Immature natural killer cell (primary cell): Measurements from ENCODE around the gene DBF4. TPM values are rescaled to one million over a fixed set of nuclear protein-coding genes. Genes with fewer than 3 reads are reported as not detected.
A peak's percentile ranks its signal among the peaks of the same experiment; 100 is the strongest.
"Not testable (repeated sequence)": the region's sequence is repeated elsewhere in the genome, so short reads cannot be mapped to it uniquely, and the experiment has no call there.

Experiments used
- DNase-seq, 3 donors: peaks; one replicate each; pipeline ENCODE4 v3.0.0; 2022; ENCODE audit warnings: mixed read lengths in 1 of 3
- H3K27ac Mint-ChIP-seq, 6 donors: one replicate each; pipeline ENCODE4 v1.8.0; 2020; ENCODE audit warnings: mixed read lengths in 6 of 6, mild to moderate bottlenecking in 5 of 6, inconsistent platforms in 4 of 6, moderate library complexity in 3 of 6
- H3K27me3 Mint-ChIP-seq, 3 donors: one replicate each; pipeline ENCODE4 v1.8.0; 2020 to 2021; ENCODE audit warnings: low read depth in 3 of 3, mild to moderate bottlenecking in 3 of 3, mixed read lengths in 3 of 3, moderate library complexity in 3 of 3, inconsistent platforms in 1 of 3
- H3K36me3 Mint-ChIP-seq, 3 donors: one replicate each; pipeline ENCODE4 v1.8.0; 2020; ENCODE audit warnings: mixed read lengths in 3 of 3, inconsistent platforms in 2 of 3, mild to moderate bottlenecking in 2 of 3
- H3K4me1 Mint-ChIP-seq, 2 donors: one replicate each; pipeline ENCODE4 v1.8.0; 2020; ENCODE audit warnings: inconsistent platforms in 2 of 2, mild to moderate bottlenecking in 2 of 2, mixed read lengths in 2 of 2, moderate library complexity in 1 of 2
- H3K4me3 Mint-ChIP-seq, 5 donors: one replicate each; pipeline ENCODE4 v1.8.0; 2020; ENCODE audit warnings: mild to moderate bottlenecking in 5 of 5, mixed read lengths in 5 of 5, inconsistent platforms in 3 of 5, moderate library complexity in 3 of 5
- H3K9me3 Mint-ChIP-seq, 6 donors: one replicate each; pipeline ENCODE4 v1.8.0; 2020; ENCODE audit warnings: mild to moderate bottlenecking in 6 of 6, mixed read lengths in 6 of 6, inconsistent platforms in 4 of 6, moderate library complexity in 3 of 6
- polyA plus RNA-seq, 3 donors: library from polyadenylated mRNA; unstranded; fragments of 300-500 nt; fragmentation: Illumina TruSeq; gene quantifications; one replicate each; pipeline ENCODE4 v1.2.3, GENCODE V29; 2021

Gene DBF4, protein sequence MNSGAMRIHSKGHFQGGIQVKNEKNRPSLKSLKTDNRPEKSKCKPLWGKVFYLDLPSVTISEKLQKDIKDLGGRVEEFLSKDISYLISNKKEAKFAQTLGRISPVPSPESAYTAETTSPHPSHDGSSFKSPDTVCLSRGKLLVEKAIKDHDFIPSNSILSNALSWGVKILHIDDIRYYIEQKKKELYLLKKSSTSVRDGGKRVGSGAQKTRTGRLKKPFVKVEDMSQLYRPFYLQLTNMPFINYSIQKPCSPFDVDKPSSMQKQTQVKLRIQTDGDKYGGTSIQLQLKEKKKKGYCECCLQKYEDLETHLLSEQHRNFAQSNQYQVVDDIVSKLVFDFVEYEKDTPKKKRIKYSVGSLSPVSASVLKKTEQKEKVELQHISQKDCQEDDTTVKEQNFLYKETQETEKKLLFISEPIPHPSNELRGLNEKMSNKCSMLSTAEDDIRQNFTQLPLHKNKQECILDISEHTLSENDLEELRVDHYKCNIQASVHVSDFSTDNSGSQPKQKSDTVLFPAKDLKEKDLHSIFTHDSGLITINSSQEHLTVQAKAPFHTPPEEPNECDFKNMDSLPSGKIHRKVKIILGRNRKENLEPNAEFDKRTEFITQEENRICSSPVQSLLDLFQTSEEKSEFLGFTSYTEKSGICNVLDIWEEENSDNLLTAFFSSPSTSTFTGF
- polyA plus RNA-seq, result 10 to 100 TPM; 15.9 to 37.3 (median 23.4) TPM

DNA sequence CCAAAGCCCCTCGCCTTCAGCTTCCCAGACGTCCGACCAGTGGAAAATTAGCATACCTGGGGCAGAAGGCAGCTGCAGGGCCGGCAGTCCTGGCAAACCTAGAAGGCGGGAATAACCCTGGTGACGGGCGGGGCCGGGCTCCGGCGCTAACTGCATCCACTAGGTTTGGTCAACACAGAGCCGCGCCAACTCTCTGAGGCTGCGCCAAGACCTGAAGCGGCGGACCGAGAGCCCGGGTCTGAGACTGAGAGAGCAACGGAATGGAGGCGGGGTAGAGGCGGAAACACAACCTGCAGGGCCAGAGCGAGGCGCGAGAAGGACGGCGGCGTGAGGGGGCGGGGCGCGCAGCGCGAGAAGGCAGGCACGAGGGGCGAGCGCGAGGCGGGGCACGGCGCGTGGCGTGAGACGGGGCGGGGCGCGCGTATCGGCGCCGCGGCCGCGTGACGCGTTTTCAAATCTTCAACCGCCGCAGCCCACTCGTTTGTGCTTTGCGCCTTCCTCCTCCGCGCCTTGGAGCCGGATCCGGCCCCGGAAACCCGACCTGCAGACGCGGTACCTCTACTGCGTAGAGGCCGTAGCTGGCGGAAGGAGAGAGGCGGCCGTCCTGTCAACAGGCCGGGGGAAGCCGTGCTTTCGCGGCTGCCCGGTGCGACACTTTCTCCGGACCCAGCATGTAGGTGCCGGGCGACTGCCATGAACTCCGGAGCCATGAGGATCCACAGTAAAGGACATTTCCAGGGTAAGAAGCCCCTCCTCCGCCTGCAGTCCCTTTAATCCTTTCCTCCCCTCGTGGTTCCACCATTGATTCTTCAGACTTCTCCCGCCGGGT, at the start of gene DBF4, which contains the start of gene SLC25A40:
Gene DBF4 (plus strand): TSS at position 454 of the 829 bp plus-strand sequence. CDS start 240 bp downstream, at position 694.
Gene SLC25A40 (minus strand): TSS at position 321 of the 829 bp plus-strand sequence. CDS start 17,633 bp downstream, outside the sequence.
- H3K27me3 Mint-ChIP-seq, result peaks cover 0 to 13% (median 2%) of the 10 kb centered on the region in 3 donors
- H3K4me3 Mint-ChIP-seq, result peak within 1 kb of the TSS; percentile 92 to 97 (median 95)
- DNase-seq, result peak; percentile 97
- H3K4me1 Mint-ChIP-seq, result peaks cover 42 to 67% of the 10 kb centered on the region in 2 donors
- peaks cover under 1 to 20% (median 5%) of the 10 kb centered on the region in 3 donors for H3K36me3 Mint-ChIP-seq
- H3K9me3 Mint-ChIP-seq, result no peaks in the 10 kb centered on the region
- H3K27ac Mint-ChIP-seq, result peak within 1 kb of the TSS; percentile 94 to 99 (median 98)

DNA sequence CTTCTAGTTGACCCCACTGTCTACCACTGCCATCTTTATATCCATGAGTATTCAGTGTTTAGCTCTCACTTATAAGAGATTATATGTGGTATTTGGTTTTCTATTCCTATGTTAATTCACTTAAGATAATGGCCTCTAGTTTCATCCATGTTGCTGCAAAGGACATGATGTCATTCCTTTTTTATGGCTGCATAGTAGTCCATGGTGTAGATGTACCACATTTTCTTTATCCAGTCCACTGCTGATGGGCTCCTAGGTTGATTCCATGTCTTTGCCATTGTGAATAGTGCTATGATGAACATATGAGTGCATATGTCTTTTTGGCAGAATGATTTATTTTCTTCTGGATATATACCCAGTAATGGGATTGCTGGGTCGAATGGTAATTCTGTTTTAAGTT, 47.9 kb upstream of the DBF4 start:
- not testable (repeated sequence) for H3K27ac Mint-ChIP-seq, H3K27me3 Mint-ChIP-seq, H3K4me3 Mint-ChIP-seq, H3K36me3 Mint-ChIP-seq, DNase-seq
- peaks cover 1 to 22% of the 10 kb centered on the region in 2 donors for H3K4me1 Mint-ChIP-seq
- peaks cover 4 to 21% (median 10%) of the 10 kb centered on the region in 6 donors for H3K9me3 Mint-ChIP-seq

DNA sequence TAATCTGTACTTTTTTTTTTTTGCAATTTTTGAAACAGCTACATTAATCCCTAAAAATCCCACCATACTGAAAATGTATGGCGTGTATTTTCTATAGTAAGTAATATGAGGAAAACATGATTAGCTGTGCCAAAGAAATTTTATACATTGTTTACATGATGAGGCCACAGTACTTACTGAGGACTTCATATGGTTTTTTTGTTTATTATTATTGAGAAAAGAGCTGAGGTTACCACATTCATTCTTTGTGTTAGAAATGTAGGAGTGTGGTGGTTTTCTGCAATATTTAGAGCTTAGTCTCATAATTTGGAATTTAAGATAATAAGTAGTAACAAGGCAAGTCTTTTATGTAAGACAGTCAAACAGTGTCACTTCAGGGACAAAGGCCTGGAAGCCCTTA, 45.2 kb upstream of the DBF4 start:
- Mint-ChIP-seq H3K27ac (no peak overlapping the region), H3K4me3 (no peak overlapping the region), H3K36me3 (peaks cover 5 to 9% (median 8%) of the 10 kb centered on the region in 3 donors), H3K4me1 (peaks cover 0 to 5% of the 10 kb centered on the region in 2 donors), H3K9me3 (peaks cover 0 to 4% (median 0%) of the 10 kb centered on the region in 6 donors), H3K27me3 (no peaks in the 10 kb centered on the region)
- DNase-seq, result no peak

DNA sequence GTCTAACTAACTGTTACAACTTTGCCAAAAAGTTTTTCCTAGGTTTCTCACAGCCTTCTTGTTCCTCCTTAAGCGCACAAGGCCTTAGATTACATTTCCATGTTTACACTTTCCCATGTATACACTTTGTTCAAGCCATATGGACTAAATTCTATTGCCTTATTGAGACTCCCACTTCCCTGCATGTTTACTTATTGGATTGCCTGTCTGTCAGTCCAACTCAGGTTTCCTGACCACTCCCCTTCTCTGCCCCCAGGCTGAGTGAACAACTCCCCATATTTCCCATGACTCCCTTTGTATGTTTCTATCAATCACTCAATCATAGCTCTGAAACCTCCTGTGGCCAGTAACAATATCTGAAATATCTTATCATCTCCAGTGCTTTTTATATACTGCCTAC, 43.2 kb upstream of the DBF4 start:
- no peaks in the 10 kb centered on the region for H3K27me3 Mint-ChIP-seq
- no peak overlapping the region for H3K4me3 Mint-ChIP-seq
- H3K9me3 Mint-ChIP-seq, result no peaks in the 10 kb centered on the region
- DNase-seq, result no peak
- peaks cover 5 to 9% (median 6%) of the 10 kb centered on the region in 3 donors for H3K36me3 Mint-ChIP-seq
- H3K4me1 Mint-ChIP-seq, result no peaks in the 10 kb centered on the region
- H3K27ac Mint-ChIP-seq, result no peak overlapping the region

DNA sequence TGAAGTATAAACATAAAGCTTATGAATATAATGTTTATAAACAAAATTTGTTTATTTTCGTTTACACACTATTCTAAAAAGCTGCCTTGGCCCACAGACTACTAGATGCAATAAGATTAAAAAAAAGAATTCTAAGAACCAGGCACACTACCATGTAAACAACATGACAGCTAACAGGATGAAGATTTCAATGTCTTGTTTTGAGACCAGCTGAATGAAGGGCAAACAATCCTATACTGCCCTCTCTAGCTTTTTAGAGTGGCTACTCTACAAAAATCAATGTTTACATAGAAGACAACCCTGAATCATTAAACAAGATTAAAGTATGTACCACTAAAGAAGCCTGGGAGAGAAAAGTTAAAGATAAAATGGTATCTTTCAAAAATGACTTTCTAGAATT, 38.7 kb upstream of the DBF4 start:
- no peak overlapping the region for H3K4me3 Mint-ChIP-seq
- no peaks in the 10 kb centered on the region for H3K27me3 Mint-ChIP-seq
- H3K36me3 Mint-ChIP-seq, result peaks cover 13 to 19% (median 13%) of the 10 kb centered on the region in 3 donors
- DNase-seq, result no peak
- peak overlapping the region in 1 of 6 donors; percentile 24 for H3K27ac Mint-ChIP-seq
- no peaks in the 10 kb centered on the region for H3K4me1 Mint-ChIP-seq
- no peaks in the 10 kb centered on the region for H3K9me3 Mint-ChIP-seq

DNA sequence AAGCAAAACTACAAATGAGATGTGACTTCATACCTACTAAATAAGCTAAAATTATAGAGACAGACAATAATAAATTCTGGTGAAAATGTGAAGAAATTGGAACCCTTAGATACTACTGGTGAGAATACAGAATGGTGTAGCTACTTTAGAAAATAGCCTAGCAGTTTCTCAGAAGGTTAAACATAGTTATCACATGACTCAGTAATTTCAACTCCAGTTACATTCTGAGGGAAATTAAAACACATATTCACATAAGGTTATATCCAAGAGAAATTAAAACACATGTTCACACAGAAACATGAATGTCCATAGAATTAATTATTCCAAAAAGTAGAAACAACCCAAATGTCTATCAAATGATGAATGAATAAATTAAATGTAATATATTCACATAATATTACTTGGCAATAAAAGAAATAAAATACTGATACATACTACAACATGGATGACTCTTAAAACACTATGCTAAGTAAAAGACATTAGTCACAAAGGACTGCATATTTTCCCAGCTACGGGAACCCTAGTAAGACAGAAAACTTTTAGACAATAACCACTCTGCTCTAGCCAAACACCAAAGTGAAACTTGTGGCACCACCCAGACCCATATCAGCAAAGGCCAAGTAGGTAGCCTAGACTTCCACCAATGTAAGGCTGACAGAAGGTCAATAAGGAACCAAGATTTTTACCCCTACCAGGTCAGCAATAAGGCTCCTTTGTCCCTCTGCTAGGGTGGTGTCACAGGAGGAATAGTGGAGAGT, 25.3 kb upstream of the DBF4 start:
- Mint-ChIP-seq H3K9me3 (no peaks in the 10 kb centered on the region), H3K4me3 (no peak overlapping the region), H3K36me3 (peaks cover 5 to 11% (median 9%) of the 10 kb centered on the region in 3 donors), H3K4me1 (peaks cover 18 to 30% of the 10 kb centered on the region in 2 donors), H3K27me3 (peaks cover 0 to 1% (median 0%) of the 10 kb centered on the region in 3 donors), H3K27ac (peak overlapping the region in 2 of 6 donors; percentile 1 to 27)
- no peak for DNase-seq

DNA sequence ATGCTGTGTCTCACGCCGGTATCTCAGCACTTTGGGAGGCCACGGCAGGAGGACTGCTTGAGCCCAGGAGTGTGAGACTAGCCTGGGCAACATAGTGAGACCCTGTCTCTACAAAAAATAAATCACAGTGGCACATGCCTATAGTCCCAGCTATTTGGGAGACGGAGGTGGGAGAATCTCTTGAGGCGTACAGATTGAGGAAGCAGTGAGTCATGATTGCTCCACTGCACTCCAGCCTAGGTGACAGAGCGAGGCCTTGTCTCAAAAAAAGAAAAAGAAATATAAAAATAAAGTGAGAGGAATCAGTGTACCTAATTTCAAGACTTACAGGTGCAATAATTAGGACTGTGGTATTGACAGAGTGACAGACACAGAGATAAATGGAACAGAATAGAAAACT, 24.0 kb upstream of the DBF4 start:
- no peaks in the 10 kb centered on the region for H3K9me3 Mint-ChIP-seq
- no peak for DNase-seq
- peaks cover 10 to 16% (median 13%) of the 10 kb centered on the region in 3 donors for H3K36me3 Mint-ChIP-seq
- peak overlapping the region in 1 of 5 donors; percentile 8 for H3K4me3 Mint-ChIP-seq
- H3K27ac Mint-ChIP-seq, result peak overlapping the region in 4 of 6 donors; percentile 1 to 75 (median 12)
- no peaks in the 10 kb centered on the region for H3K27me3 Mint-ChIP-seq
- H3K4me1 Mint-ChIP-seq, result peaks cover 18 to 30% of the 10 kb centered on the region in 2 donors

DNA sequence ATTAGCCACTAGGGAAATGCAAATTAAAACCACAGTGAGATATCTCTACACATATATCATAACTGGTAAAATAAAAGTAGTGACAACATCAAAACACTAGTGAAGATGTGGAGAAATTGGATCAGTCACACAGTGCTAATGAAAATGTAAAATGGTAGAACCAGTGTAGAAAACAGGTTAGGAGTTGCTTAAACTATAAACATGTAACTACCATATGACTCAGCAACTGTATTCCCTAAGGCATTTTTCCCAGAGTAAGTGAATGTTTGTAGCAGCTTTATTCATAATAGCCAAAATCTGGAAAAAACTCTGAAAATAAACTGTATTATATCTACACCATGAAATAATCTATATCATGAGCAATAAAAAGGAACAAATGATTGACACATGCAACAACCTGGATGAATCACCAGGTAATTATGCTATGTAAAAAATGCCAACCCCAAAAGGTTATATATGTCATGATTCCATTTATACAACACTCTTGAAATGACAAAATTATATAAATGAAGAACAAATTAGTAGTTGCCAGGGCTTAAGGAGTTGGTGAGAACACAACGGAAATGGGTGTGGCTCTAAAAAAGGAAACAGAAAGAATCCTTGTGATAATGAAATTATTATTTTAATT, 22.9 kb upstream of the DBF4 start:
- Mint-ChIP-seq H3K27ac (peak overlapping the region in 3 of 6 donors; percentile 13 to 47 (median 41)), H3K4me3 (peak overlapping the region in 3 of 5 donors; percentile 16 to 39 (median 23)), H3K27me3 (no peaks in the 10 kb centered on the region), H3K36me3 (peaks cover 19 to 20% (median 20%) of the 10 kb centered on the region in 3 donors), H3K9me3 (no peaks in the 10 kb centered on the region), H3K4me1 (peaks cover 18 to 30% of the 10 kb centered on the region in 2 donors)
- DNase-seq, result no peak

DNA sequence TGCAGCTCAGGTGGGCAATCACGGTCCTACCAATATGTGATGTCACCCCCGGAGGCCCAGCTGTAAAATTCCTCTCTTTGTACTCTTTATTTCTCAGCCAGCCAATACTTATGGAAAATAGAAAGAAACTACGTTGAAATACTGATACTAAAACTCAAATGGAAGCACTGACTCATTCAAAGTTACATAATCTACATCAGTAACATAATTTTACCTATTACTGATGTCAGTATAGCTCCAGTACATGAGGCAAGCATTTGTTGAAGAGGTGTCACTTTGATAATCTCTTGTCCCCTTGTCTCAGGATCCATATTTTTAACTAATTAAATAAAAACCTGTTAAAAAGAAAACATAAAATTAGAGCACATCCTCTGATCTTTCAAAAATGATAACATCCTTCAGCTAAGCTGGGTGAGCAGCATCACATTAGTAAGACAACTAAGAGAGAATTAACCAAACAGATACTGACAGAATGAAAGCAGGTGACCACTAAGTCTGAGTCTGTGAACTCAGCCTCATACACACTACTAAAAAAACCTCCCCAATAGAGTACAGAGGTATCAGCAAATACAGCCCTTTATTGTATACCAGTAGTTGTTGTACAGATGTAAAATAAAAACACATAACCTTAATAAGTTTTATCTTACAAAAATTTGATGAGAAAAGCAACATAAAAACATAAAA, 17.7 kb upstream of the DBF4 start:
- Mint-ChIP-seq H3K9me3 (no peaks in the 10 kb centered on the region), H3K4me3 (no peak overlapping the region), H3K4me1 (peaks cover 3 to 20% of the 10 kb centered on the region in 2 donors), H3K27ac (peak overlapping the region in 2 of 6 donors; percentile 1 to 40), H3K36me3 (peaks cover 14 to 22% (median 18%) of the 10 kb centered on the region in 3 donors), H3K27me3 (no peaks in the 10 kb centered on the region)
- no peak for DNase-seq

DNA sequence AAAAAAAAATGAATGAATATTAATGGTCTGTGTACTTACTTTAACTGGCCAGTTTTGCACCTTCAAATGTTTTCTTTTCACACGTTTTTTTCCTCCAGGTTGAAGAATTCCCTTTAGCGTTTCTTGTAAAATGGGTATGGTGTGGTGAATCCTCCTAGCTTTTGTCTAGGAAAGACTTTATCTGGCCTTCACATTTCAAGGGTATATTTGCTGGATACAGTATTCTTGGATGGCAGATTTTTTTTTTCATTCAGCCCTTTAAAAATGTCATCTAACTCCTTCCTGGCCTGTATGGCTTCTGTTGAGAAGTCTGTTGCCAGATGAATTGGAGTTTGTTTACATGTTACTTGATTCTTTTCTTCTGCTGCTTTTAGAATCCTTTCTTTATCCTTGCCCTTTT, 10.2 kb upstream of the DBF4 start:
- no peak overlapping the region for H3K27ac Mint-ChIP-seq

DNA sequence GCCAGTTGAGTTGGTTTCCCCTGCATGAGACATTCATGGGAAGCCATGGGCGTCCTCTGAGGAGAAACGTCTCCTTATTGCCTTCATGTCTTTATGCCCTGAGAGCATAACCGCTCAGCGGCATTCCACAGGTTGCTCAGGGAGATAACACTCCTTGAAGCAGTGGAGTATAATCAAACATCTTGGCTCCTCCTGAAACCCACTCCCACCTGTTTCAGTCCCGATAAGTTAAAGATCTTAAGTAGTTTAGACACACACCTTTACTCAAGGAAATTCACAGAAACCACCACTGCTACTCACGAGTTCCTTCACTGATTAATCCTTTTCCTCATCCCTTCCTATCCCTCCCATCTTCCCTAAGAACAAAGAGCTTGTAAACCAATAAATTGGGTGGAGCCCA, 9.8 kb upstream of the DBF4 start:
- not testable (repeated sequence) for DNase-seq, H3K27ac Mint-ChIP-seq, H3K4me3 Mint-ChIP-seq, H3K27me3 Mint-ChIP-seq
- peaks cover 2 to 26% of the 10 kb centered on the region in 2 donors for H3K4me1 Mint-ChIP-seq
- peaks cover 5 to 18% (median 13%) of the 10 kb centered on the region in 6 donors for H3K9me3 Mint-ChIP-seq
- peaks cover 28 to 37% (median 30%) of the 10 kb centered on the region in 3 donors for H3K36me3 Mint-ChIP-seq

More for the DNA sequence above, 10.2 kb upstream of the DBF4 start:
- H3K36me3 Mint-ChIP-seq, result peaks cover 27 to 34% (median 28%) of the 10 kb centered on the region in 3 donors
- H3K4me3 Mint-ChIP-seq, result no peak overlapping the region
- H3K9me3 Mint-ChIP-seq, result peaks cover 5 to 18% (median 13%) of the 10 kb centered on the region in 6 donors
- H3K27me3 Mint-ChIP-seq, result peaks cover 0 to 1% (median 0%) of the 10 kb centered on the region in 3 donors
- no peak for DNase-seq
- peaks cover 2 to 22% of the 10 kb centered on the region in 2 donors for H3K4me1 Mint-ChIP-seq

DNA sequence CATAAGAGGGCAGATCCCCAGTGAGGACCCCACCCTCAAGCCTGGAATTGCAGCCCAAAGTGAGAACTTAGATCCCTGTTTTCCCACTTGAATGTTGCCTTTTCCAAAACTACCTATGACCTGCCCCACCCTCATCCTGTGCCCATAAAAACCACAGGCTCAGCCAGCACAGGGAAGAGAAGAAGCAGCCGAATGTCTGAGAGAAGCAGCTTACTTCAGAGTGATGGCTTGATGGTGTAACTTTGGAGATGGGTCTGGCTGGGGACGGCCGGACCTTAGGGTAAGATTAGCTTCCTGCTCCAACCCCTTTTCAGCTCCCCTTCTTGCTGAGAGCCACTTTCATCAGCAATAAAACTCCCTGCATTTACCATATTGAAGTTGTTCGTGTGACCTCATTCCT, 5.8 kb upstream of the DBF4 start:
- H3K4me3 Mint-ChIP-seq, result no peak overlapping the region
- H3K36me3 Mint-ChIP-seq, result peaks cover 18 to 35% (median 29%) of the 10 kb centered on the region in 3 donors
- peaks cover 0 to 2% (median 0%) of the 10 kb centered on the region in 3 donors for H3K27me3 Mint-ChIP-seq
- H3K27ac Mint-ChIP-seq, result no peak overlapping the region
- DNase-seq, result no peak
- H3K4me1 Mint-ChIP-seq, result peaks cover 26 to 57% of the 10 kb centered on the region in 2 donors
- H3K9me3 Mint-ChIP-seq, result peaks cover 2 to 18% (median 13%) of the 10 kb centered on the region in 6 donors
